Measurements from ENCODE around the gene ADCY5. TPM values are rescaled to one million over a fixed set of nuclear protein-coding genes. Genes with fewer than 3 reads are reported as not detected.

Gene ADCY5
- total RNA-seq, 1 donor from 2014 or later = 4.0 TPM

GRCh38 chr3:123432832-123433523 is 15.9 kb downstream of the ADCY5 start:
- no peak for ATAC-seq

GRCh38 chr3:123431658-123432324 is 17.1 kb downstream of the ADCY5 start:
- Histone ChIP-seq H3K27ac (no peak overlapping the region), H3K27me3 (peaks cover 4% of the 10 kb centered on the region), H3K36me3 (no peaks in the 10 kb centered on the region), H3K4me3 (no peak overlapping the region), H3K4me1 (no peaks in the 10 kb centered on the region), H3K9me3 (no peaks in the 10 kb centered on the region)
- intact Hi-C loops (cut with DNase I) = no loop called here
- DNase-seq = no peak
- TF ChIP-seq CTCF (IDR thresholded peaks at IDR 0.05) = no peak
- no peak for ATAC-seq

More at GRCh38 chr3:123432832-123433523, 15.9 kb downstream of the ADCY5 start:
- intact Hi-C loops (cut with DNase I) = no loop called here
- Histone ChIP-seq H3K4me3 (no peak overlapping the region), H3K27me3 (peaks cover 2% of the 10 kb centered on the region), H3K36me3 (no peaks in the 10 kb centered on the region), H3K4me1 (no peaks in the 10 kb centered on the region), H3K27ac (peak overlapping the region; percentile 24), H3K9me3 (no peaks in the 10 kb centered on the region)
- no peak for TF ChIP-seq CTCF (IDR thresholded peaks at IDR 0.05)
- no peak for DNase-seq

- H3K4me1 ChIP-seq = no peaks in the 10 kb centered on the region
- DNase-seq = no peak
- H3K27ac ChIP-seq = no peak overlapping the region
- no peak overlapping the region for H3K4me3 ChIP-seq
- no peaks in the 10 kb centered on the region for H3K9me3 ChIP-seq
- intact Hi-C loops (cut with DNase I) = no loop called here
- ATAC-seq = no peak
- H3K27me3 ChIP-seq = peaks cover 4% of the 10 kb centered on the region
- no peak for TF ChIP-seq CTCF (IDR thresholded peaks at IDR 0.05)
- no peaks in the 10 kb centered on the region for H3K36me3 ChIP-seq
Measured at GRCh38 chr3:123431007-123431657, 17.8 kb downstream of the ADCY5 start.

- H3K4me1 ChIP-seq = peaks cover 4% of the 10 kb centered on the region
- DNase-seq = no peak
- no peaks in the 10 kb centered on the region for H3K36me3 ChIP-seq
- peaks cover 4% of the 10 kb centered on the region for H3K27me3 ChIP-seq
- no peak for TF ChIP-seq CTCF (IDR thresholded peaks at IDR 0.05)
- intact Hi-C loops (cut with DNase I) = no loop called here
- no peak overlapping the region for H3K27ac ChIP-seq
- H3K4me3 ChIP-seq = no peak overlapping the region
- ATAC-seq = no peak
- no peaks in the 10 kb centered on the region for H3K9me3 ChIP-seq
Measured at GRCh38 chr3:123430266-123430665, 18.6 kb downstream of the ADCY5 start.

- no peak overlapping the region for H3K27ac ChIP-seq
- H3K27me3 ChIP-seq = peaks cover 4% of the 10 kb centered on the region
- DNase-seq = no peak
- intact Hi-C loops (cut with DNase I) = no loop called here
- H3K9me3 ChIP-seq = no peaks in the 10 kb centered on the region
- H3K4me3 ChIP-seq = no peak overlapping the region
- H3K36me3 ChIP-seq = no peaks in the 10 kb centered on the region
- peaks cover 4% of the 10 kb centered on the region for H3K4me1 ChIP-seq
- TF ChIP-seq CTCF (IDR thresholded peaks at IDR 0.05) = no peak
- no peak for ATAC-seq
Measured at GRCh38 chr3:123429362-123430125, 19.3 kb downstream of the ADCY5 start.
